HK-2 (cell line): ENCODE measurements around the gene NIPBL.
"Not testable (repeated sequence)": the region's sequence is repeated elsewhere in the genome, so short reads cannot be mapped to it uniquely, and the experiment has no call there.

ENCODE experiments used
- DNase-seq: peaks from one replicate; pipeline ENCODE4 v3.0.0-alpha.2; 2018; ENCODE audit not compliant: unreplicated experiment

NIPBL gene, protein sequence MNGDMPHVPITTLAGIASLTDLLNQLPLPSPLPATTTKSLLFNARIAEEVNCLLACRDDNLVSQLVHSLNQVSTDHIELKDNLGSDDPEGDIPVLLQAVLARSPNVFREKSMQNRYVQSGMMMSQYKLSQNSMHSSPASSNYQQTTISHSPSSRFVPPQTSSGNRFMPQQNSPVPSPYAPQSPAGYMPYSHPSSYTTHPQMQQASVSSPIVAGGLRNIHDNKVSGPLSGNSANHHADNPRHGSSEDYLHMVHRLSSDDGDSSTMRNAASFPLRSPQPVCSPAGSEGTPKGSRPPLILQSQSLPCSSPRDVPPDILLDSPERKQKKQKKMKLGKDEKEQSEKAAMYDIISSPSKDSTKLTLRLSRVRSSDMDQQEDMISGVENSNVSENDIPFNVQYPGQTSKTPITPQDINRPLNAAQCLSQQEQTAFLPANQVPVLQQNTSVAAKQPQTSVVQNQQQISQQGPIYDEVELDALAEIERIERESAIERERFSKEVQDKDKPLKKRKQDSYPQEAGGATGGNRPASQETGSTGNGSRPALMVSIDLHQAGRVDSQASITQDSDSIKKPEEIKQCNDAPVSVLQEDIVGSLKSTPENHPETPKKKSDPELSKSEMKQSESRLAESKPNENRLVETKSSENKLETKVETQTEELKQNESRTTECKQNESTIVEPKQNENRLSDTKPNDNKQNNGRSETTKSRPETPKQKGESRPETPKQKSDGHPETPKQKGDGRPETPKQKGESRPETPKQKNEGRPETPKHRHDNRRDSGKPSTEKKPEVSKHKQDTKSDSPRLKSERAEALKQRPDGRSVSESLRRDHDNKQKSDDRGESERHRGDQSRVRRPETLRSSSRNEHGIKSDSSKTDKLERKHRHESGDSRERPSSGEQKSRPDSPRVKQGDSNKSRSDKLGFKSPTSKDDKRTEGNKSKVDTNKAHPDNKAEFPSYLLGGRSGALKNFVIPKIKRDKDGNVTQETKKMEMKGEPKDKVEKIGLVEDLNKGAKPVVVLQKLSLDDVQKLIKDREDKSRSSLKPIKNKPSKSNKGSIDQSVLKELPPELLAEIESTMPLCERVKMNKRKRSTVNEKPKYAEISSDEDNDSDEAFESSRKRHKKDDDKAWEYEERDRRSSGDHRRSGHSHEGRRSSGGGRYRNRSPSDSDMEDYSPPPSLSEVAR (N-terminal part only)

DNA sequence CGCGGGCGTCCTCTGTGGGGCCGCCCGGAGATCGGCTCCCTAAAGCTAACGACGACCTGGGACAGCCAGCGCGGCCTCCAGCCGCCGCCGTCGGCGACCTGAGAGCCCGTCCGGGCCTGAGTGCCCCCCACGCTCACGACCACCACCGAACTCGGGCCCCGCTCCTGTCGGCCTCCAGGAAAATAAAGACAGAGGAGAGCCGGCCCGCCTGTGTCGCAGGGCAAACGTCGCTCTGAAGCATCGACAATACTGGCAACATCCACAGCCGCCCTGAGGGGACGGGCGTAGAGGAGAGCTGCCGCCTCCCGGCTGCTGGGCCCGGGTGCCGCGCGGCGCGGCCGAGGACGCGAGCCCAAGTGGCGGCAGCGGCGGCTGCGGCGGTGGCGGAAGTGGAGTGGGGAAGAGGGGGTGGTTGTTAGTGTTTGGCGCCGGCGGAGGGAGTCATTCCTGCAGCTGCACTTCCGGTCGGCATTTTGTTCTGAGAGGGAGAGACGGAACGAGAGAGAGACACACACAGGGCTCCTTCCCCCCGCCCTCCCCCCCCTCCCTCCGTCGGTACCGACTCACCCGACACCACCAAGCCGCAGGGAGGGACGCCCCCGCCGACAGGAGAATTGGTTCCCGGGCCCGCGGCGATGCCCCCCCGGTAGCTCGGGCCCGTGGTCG is at the start of gene NIPBL:
Gene NIPBL, plus strand, starts transcription at position 471 of the 666 bp plus-strand sequence. CDS start 76,928 bp downstream, outside the sequence.
- DNase-seq, result peak; percentile 88

DNA sequence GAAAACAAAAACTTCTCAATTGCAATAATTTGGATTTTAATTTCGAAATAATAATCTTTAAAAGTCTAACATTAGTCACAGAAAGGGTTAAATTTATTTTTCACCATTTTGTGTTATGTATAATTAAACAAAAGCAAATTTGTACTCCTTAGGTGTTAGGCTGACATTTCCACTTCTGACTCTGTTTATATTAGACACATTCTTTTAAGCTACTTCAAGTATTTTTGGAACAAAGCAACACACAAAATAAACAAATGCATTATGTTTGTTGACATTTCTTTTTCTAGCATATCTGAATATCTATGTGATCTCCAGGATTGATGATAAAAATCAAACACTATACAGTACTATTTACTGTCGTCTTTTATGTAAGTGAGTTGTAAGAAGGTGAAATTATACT is 44.3 kb upstream of the NIPBL start:
- DNase-seq, result no peak

DNA sequence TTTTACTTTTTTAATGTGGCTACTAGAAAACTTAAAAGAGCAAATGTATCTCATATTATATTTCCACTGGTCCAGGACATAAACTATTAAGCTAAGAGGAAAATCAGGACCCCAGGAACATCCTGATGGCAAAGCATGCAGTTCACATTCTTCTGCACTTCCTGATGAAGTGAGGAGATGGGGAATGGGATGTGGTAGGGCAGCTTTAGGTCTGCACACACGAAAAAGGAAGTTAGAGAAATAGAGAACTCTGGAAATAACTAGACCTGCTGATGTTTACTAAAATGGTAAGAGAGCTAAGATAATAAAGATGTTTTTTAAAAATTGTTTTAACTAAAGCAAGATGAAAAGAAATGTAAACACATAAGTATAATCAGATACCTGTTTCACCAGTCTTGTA is 39.7 kb upstream of the NIPBL start:
- no peak for DNase-seq

DNA sequence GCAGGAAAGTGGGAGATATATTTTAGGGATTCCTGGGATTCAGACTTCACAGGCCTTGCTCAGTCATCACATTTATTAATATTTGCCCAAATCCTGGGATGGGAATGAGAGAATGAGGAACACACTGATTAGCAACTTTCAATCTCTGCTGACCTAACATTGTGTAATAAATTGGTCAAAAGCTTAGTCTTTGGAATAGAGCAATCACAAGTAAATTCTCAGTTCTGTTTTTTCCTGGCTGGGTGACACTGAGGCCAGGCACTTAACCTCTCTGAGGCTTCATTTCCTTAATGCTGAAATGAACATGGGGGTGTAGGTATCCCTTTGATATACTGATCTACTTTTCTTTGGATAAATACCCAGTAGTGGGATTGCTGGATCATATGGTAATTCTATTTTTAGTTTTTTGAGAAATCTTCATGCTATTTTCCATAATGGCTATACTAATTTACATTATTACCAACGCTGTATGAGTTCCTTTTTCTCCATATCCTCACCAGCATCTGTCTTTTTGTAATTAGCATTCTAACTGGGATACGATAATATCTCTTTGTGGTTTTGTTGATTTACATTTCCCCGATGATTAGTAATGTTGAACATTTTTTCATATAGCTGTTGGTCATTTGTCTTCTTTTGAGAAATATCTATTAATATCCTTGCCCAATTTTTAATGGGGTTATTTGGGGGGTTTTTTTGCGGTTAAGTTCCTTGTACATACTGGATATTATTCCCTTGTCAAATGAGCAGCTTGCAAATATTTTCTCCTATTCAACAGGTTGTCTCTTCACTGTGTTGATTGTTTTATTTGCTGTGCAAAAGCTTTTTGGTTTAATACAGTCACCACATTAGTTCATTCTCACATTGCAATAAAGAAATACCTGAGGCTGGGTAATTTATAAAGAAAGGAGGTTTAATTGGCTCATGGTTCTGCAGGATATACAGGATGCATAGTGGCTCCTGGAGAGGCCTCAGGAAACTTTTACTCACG is 36.8 kb upstream of the NIPBL start:
- no peak for DNase-seq

DNA sequence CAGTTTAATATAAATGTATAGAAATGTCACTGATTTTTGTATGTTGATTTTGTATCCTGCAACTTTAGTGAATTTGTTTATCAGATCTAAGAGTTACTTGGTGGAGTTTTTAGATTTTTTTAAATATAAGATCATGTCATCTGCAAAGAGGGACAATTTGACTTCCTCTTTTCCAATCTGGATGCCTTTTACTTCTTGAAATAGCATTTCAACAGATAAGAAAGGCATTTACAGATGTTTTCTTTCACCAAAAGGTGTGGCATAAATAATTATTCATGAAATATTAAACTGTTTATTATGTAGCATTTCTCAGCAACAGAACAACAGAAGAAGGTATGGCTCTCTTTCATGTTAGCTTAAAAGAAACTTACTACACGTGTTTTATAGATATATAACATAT is 34.9 kb upstream of the NIPBL start:
- DNase-seq, result no peak

DNA sequence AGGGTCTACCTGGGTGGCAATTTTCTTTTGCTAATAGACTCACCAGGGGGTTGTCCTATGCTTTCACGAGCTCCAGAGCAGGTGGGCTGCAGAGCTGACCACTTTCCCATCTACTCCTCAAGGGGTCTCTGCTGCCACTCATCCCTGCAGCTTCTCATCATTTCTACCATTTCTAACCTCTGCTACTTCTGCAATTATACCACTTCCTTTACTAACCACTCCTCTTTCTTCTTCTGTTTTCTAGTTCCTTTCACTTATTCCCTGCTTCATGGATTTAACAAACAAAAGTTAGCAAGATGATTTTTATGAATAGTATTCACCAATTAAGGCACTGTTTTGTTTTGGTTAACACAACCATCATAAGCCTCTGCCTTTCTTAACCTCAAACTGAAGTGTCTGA is 34.5 kb upstream of the NIPBL start:
- no peak for DNase-seq

DNA sequence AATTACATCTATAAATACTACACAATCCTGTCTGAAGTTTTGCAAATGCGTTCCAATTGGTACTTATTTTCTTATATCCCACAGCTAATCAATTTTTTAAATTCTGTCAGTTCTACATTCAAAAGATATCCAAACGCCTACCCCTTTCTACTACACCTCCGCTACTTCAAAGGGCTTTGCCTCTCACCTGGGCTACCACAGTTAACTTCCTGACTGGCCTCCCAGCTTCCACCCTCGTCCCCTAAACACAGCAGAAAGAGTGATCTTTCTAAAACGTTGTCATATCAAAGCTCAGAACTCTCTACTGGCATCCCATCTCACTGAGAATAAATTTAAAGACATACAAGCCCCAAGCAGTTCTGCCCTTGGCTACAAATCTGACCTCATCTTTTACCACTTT is 32.3 kb upstream of the NIPBL start:
- no peak for DNase-seq

DNA sequence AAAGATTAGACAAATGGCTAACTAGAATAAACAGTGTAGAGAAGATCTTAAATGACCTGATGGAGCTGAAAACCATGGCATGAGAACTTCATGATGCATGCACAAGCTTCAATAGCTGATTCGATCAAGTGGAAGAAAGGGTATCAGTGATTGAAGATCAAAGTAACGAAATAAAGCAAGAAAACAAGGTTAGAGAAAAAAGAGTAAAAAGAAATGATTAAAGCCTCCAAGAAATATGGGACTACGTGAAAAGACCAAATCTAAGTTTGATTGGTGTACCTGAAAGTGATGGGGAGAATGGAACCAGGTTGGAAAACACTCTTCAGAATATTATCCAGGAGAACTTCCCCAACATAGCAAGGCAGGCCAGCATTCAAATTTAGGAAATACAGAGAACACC is 28.0 kb upstream of the NIPBL start:
- not testable (repeated sequence) for DNase-seq

DNA sequence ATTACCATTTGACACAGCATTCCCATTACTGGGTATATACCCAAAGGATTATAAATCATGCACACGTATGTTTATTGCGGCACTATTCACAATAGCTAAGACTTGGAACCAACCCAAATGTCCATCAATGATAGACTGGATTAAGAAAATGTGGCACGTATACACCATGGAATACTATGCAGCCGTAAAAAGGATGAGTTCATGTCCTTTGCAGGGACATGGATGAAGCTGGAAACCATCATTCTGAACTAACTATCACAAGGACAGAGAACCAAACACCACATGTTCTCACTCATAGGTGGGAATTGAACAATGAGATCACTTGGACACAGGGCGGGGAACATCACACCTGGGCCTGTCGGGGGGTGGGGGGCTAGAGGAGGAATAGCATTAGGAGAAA is 23.7 kb upstream of the NIPBL start:
- DNase-seq, result not testable (repeated sequence)

DNA sequence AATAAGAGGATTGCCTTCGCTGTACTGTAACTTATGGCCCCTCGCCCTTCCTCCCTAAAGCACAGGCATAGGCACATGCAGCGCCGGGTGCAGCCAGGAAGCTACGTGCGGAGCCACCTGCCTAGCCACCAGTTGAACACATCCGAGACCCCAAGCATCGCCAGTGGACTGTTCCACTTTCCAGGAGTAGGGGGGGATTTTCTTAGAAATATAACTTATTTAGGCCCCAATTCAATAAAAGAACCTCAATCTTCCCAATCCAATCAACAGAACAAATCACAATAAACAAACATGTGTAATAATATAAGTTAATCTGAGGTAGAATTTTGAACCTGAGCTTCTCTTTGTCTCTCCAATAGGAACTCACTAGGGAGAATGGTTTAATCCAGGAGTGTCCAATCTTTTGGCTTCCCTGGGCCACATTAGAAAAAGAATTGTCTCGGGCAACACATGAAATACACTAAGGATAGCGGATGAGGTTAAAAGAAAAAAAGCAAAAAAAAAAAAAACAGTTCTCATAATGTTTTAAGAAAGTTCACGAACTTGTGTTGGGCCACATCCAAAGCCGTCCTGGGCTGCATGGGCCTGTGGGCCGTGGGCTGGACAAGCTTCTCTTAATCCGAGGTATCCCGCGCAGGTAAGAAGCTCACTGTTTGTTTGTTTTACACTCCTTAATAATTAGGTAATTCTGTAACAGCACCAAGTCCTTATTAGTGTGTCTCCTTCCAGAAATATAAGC is 22.0 kb upstream of the NIPBL start:
- no peak for DNase-seq

DNA sequence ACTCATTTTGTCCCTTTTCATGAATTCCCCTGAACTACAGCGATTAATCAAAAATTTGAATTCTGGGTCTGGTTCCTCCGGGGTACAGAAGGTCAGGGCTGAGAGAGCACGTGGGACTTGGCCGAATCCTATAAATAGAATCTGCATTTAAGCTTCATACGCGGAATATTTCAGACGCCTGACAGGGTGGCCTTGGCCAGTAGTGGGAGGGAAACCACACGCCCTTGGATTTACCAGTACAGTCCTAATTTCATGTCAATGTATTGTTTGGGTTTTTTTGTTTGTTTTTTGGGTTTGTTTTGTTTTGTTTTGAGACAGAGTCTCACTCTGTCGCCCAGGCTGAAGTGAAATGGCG is 21.5 kb upstream of the NIPBL start:
- DNase-seq, result no peak

DNA sequence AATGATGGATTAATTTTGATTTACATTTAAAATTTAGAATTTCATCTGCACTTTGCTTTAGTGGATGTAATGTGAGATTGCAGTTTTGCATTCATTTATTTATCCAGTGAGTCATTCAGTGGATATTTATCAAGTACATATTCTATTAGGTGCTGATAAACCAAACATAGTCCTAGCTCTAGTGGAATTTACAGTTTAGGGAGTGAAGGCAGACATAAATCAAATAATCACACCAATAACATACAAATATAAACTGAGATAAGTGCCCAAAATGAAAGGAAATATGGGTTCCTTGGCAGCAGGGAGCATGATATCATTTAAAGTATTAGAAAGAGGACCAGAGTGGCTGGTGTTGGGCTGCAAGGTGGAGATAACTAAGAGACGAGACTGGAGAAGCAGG is 14.7 kb upstream of the NIPBL start:
- no peak for DNase-seq

DNA sequence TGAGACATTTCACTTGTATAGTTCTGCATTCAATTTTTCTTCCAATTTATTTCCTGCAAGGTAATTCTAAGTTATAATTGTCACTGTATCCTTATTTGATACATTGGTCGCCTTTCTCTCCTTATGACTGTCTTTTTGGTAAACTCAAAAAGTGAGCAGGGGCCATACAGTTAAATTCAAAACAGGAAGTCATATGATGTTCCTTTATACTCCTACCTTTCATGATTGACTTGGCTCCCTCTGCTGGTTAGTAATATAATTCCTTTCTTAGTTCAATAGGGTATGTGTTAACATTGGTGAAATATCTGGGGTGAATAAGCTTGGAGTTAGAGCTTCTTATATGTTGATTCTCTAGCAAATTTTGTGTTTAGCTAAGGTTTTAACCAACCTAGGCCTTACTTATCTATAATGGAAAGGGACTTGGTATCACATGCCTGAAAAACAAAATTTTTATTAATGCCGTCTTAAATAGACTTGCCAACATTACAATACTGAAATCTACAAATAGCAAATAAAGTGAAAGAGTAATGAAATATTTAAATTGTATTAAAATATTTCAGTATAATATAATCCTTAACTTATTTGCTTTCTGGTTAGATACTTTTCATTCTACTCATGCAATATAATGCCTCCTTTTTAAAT is 6.0 kb upstream of the NIPBL start:
- no peak for DNase-seq

DNA sequence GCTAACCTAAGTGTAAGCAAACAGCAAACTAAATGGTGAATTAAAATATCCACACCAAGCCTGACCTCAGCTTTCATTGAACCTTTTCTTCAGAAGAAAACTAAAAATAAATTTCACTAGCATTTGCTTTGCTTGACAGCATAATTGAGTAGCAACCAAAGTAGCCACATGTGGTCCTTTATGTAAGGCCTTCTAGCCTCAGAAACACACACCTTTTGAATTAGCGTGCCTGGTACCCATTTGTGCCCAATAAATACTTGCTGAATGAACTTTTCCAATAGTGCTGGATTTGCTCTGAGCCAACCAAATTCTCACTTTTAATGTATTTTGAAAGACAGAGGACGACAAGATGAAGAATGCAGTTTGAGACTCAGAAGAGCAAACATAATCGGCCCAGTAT is 2.1 kb upstream of the NIPBL start:
- no peak for DNase-seq

DNA sequence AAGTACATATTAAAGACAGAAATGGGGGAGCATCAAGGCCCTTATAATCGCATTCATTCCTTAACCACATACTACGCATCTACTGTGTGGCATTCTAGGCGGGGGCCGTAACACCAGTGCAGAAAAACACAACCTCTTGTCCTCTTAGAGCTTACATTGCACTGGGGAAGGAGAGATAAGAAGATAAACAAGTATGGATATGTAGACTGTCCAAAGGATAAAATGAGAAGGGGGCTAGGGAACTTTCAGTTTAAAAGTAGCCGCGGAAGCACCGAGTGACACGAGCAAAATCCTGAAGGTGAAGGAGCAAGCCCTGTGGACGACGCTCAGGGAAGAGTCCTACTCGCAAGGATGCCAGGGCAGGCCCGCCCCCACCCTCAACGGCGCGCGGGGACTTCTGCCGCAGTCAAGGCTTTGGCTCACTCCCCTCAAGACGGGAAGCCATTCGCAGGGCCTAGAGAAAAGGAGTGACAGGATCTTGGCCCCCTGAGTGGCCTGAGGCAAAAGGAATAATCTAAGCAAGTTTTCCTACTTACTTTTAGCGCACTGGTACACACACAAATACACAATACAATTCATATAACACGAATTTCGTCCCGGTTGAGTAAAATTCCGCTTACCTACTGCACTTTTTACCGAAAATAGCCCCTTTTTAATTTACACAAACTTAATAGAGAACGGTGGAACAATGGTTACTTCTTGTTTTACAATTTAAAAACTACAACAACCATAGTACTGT is 1.3 kb upstream of the NIPBL start:
- peak; percentile 70 for DNase-seq

DNA sequence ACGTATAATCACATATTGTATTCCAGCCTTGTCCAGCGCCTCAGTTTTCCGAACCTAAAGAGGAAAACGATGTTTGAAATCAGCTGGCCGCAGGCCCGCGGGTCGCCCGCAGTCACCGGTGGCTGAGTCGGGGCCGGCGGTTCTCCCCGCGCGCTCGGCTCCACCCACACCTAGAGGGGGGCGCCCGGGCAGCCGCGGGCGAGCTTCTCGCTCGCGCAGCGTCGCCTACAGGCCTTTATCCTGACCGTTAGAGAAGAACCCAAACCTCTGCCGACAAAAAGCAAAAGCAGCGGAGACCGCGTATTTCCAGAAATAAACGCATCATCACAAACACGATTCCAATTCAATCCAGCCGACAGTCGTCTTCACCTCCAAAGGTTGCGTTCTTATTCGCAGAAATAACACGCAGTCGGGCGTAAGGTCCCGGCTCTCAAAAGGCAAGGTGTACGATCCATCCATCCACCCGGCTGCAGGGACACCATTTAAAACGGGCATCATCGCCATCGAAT is 725 bp upstream of the NIPBL start:
- DNase-seq, result peak; percentile 73

DNA sequence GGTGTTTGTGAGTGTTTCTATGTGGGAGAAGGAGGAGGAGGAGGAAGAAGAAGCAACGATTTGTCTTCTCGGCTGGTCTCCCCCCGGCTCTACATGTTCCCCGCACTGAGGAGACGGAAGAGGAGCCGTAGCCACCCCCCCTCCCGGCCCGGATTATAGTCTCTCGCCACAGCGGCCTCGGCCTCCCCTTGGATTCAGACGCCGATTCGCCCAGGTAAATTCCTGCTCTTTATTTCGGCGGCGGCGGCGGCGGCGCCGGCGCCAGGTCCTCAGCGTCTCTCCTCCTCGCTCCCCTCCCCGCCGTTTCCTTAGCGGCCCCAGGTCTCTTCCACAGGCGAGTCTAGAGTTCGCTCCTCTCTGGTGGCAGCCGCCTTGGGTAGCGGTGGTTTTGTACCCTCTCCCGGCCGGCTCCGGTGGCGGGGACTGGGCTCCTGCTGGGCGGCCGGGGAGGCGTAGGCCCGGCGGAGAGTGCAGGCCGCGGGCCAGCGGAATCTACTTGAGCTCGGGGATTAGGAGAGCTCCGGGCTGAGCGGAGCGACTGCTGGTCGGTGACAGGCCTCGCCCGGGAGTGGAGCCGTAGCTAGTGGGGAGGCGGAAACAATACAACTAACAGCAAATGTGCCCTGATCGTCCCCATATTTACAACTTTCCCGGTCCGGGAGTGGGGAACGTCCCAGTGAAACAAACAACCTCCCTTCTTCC is 547 bp downstream of the NIPBL start:
- peak; percentile 67 for DNase-seq
